Erythroblast (primary cell): Measurements from ENCODE around the gene GAB1.

ENCODE experiments used
- GATA1 ChIP-seq: IDR thresholded peaks from 2 replicates; pipeline ENCODE4 v1.6.1; 2011; ENCODE audit warnings: low read depth, mild to moderate bottlenecking, control low read depth, low read length, moderate library complexity
- POLR2A ChIP-seq: IDR thresholded peaks from 2 replicates; pipeline ENCODE4 v1.6.1; 2011; ENCODE audit warnings: mild to moderate bottlenecking, low read length

- TF ChIP-seq POLR2A = no peak
- no peak for TF ChIP-seq GATA1
Measured at GRCh38 chr4:143346206-143346605, 9.5 kb downstream of the GAB1 start.
